ENCODE results near the gene TMEM150B. TPM values are rescaled to one million over a fixed set of nuclear protein-coding genes. Genes with fewer than 3 reads are reported as not detected.

Gene TMEM150B
- total RNA-seq, 4 donors from 2014 or later, result 5.5 to 17.1 (median 7.7) TPM

DNA sequence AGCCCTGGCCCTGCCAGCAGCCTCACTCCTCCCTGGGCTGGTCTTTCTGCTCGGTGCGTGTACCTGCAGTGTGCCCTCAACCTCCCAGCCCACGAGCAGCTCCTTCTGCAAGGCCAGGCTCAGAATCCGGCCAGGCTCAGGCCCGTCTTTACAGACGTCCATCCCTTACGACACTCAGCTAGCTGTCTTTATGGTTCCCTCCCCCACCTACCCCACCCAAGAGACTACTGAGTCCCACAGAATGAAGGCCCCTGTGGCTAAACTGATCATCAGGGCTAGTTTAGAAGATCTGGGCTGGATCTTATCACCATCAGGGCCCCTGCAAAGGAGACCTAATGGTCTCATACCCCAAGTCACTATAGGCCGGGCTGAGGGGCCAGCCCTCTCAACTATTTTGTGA lies 10.7 kb downstream of the TMEM150B start:
- peaks cover 0 to 4% (median 0%) of the 10 kb centered on the region in 4 donors for H3K9me3 ChIP-seq
- H3K4me3 ChIP-seq, result no peak overlapping the region
- H3K4me1 ChIP-seq, result no peaks in the 10 kb centered on the region
- H3K36me3 ChIP-seq, result peaks cover 0 to 28% (median 0%) of the 10 kb centered on the region in 3 donors
- no peaks in the 10 kb centered on the region for H3K27me3 ChIP-seq
- no peak for TF ChIP-seq EP300 (IDR thresholded peaks at IDR 0.05)
- no peak for TF ChIP-seq POLR2A (IDR thresholded peaks at IDR 0.05)
- TF ChIP-seq, protein P1, sequence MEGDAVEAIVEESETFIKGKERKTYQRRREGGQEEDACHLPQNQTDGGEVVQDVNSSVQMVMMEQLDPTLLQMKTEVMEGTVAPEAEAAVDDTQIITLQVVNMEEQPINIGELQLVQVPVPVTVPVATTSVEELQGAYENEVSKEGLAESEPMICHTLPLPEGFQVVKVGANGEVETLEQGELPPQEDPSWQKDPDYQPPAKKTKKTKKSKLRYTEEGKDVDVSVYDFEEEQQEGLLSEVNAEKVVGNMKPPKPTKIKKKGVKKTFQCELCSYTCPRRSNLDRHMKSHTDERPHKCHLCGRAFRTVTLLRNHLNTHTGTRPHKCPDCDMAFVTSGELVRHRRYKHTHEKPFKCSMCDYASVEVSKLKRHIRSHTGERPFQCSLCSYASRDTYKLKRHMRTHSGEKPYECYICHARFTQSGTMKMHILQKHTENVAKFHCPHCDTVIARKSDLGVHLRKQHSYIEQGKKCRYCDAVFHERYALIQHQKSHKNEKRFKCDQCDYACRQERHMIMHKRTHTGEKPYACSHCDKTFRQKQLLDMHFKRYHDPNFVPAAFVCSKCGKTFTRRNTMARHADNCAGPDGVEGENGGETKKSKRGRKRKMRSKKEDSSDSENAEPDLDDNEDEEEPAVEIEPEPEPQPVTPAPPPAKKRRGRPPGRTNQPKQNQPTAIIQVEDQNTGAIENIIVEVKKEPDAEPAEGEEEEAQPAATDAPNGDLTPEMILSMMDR (IDR thresholded peaks at IDR 0.05), result no peak
- WGBS, 2 donors, result 71 to 74% methylated on average over 8 of the region's 8 CpGs
- no peak for DNase-seq (ENCODE audit: low spot score in 2 of 2)
- H3K27ac ChIP-seq, result no peak overlapping the region

DNA sequence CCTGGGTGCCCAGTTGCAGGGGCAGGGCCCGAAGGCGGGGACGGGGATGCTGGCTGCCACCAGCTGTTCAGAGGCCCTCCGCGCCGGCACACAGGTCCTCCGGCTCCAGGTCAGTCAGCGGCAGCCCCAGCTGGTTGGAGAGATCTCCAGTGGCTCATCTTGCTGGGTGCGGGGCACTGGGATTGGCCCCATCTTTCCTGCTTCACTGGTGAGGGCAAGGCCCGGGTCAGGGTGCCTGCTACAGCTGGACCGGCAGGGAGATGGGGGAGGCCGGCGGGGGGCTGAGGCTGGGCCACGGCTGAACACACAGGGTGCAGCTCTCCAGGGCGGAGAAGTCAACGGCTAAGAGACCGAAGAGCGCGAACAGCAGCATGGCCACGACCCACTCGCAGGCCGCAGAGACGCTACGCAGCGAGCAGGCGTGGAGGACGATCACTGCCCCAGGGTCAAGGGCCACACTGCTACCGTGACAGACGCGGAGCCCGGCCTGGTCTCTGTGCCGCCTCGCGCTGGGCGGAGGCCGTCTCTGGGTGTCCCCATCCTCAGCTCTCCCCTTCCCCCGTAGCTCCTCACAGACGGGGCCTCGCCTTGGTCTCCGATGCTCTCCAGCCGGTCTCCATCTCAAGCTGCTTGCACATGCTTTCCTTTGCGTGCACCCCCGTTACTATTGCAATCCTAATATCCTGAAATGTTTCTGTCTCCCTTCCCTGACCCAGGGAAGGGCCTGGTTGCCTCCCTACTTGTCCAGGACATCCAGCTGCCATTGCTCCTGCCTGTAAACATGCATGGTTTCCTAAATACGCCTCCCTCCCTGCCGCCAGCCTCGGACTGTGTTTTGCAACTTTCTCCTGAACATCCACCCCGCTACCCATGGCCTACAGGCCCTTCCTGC lies 12.3 kb downstream of the TMEM150B start:
- 77 to 82% methylated on average over 45 to 47 of the region's 47 CpGs for WGBS, 2 donors
- Histone ChIP-seq H3K4me3 (no peak overlapping the region), H3K4me1 (no peaks in the 10 kb centered on the region), H3K36me3 (peaks cover 0 to 35% (median 0%) of the 10 kb centered on the region in 3 donors), H3K27ac (no peak overlapping the region), H3K9me3 (peaks cover 0 to 5% (median 0%) of the 10 kb centered on the region in 4 donors), H3K27me3 (no peaks in the 10 kb centered on the region)
- DNase-seq (ENCODE audit: low spot score in 2 of 2), result no peak
- TF ChIP-seq POLR2A (IDR thresholded peaks at IDR 0.05), result no peak
- TF ChIP-seq, protein P1 (IDR thresholded peaks at IDR 0.05), result no peak
- no peak for TF ChIP-seq EP300 (IDR thresholded peaks at IDR 0.05)

DNA sequence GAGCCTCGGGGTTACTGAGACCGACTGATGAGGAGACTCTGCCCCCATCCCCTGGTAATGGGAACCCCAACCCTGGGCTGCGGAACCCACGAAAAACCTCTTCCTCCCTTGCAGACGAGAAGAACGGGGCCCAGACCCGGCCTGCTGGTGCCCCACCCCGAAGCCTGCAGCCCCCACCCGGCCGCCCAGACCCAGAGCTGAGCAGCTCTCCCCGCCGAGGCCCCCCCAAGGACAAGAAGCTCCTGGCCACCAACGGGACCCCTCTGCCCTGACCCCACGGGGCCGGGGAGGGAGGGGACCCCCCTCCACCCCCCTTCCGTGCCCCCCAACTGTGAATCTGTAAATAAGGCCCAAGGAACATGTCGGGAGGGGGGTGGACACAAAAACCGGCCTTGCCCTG lies 13.3 kb downstream of the TMEM150B start:
- peaks cover 0 to 39% (median 0%) of the 10 kb centered on the region in 3 donors for H3K36me3 ChIP-seq

DNA sequence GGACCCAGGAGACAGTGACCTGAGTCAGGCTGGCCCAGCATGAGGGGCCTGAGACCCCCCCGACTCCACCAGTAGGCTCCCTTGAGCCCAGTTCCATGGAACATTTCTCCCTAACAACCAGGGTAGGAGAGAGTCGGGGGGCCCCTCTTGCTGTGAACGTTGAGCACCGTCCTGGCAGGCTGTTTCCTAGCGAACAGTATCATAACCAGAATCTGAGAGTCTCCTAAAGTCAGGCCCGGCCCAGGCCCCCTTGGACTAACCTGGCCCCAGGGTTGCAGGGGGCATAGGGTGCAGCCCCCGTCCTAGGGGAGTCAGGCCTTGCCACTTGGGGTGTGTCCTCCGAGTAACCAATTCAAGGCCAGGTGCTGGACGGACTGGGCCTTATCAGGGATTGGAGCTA lies 13.7 kb downstream of the TMEM150B start:
- H3K27ac ChIP-seq, result no peak overlapping the region
- H3K9me3 ChIP-seq, result peaks cover 0 to 5% (median 0%) of the 10 kb centered on the region in 4 donors
- DNase-seq (ENCODE audit: low spot score in 2 of 2), result no peak
- WGBS, 2 donors, result 85 to 94% methylated on average over 5 to 9 of the region's 9 CpGs
- H3K36me3 ChIP-seq, result peaks cover 0 to 43% (median 0%) of the 10 kb centered on the region in 3 donors
- no peaks in the 10 kb centered on the region for H3K27me3 ChIP-seq
- no peaks in the 10 kb centered on the region for H3K4me1 ChIP-seq
- TF ChIP-seq, protein P1 (IDR thresholded peaks at IDR 0.05), result no peak
- TF ChIP-seq EP300 (IDR thresholded peaks at IDR 0.05), result no peak
- no peak for TF ChIP-seq POLR2A (IDR thresholded peaks at IDR 0.05)
- H3K4me3 ChIP-seq, result no peak overlapping the region

More for the DNA sequence above, 13.3 kb downstream of the TMEM150B start:
- no peak for TF ChIP-seq POLR2A (IDR thresholded peaks at IDR 0.05)
- TF ChIP-seq, protein P1 (IDR thresholded peaks at IDR 0.05), result no peak
- TF ChIP-seq EP300 (IDR thresholded peaks at IDR 0.05), result no peak
- Histone ChIP-seq H3K4me1 (no peaks in the 10 kb centered on the region), H3K9me3 (peaks cover 0 to 5% (median 0%) of the 10 kb centered on the region in 4 donors), H3K4me3 (no peak overlapping the region), H3K27me3 (no peaks in the 10 kb centered on the region), H3K27ac (no peak overlapping the region)
- 78 to 84% methylated on average over 14 to 17 of the region's 18 CpGs for WGBS, 2 donors
- DNase-seq (ENCODE audit: low spot score in 2 of 2), result no peak

DNA sequence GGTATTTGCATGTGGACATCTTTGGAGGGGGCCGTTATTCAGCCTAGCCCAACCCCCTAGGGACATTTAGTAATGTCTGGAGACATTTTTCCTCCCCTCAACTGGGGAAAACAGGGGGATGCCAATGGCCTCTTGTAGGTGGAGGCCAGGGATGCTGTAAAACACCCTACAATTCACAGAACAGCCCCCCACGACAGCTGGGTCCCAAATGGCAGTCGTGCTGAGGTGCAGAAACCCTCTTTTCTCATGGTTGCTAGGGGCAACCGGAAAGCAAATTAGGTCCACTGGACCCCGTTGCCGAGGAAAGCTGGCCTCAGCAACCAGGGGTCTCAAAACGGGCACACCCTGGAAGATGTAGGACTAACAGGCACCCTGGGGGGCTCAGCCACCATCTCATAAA lies 14.6 kb downstream of the TMEM150B start:
- no peak for DNase-seq (ENCODE audit: low spot score in 2 of 2)
- Histone ChIP-seq H3K4me3 (no peak overlapping the region), H3K9me3 (peaks cover 0 to 5% (median 0%) of the 10 kb centered on the region in 4 donors), H3K36me3 (peaks cover 0 to 52% (median 0%) of the 10 kb centered on the region in 3 donors), H3K27me3 (no peaks in the 10 kb centered on the region), H3K4me1 (no peaks in the 10 kb centered on the region), H3K27ac (no peak overlapping the region)
- TF ChIP-seq, protein P1 (IDR thresholded peaks at IDR 0.05), result no peak
- TF ChIP-seq POLR2A (IDR thresholded peaks at IDR 0.05) (no peak), EP300 (IDR thresholded peaks at IDR 0.05) (no peak)
- 41 to 60% methylated on average over 5 to 7 of the region's 7 CpGs for WGBS, 2 donors
